Thyroid gland (tissue), 4 donors: Measurements from ENCODE around the gene ADAP1.

Source experiments
- POLR2A ChIP-seq, 2 donors: fragments of 450-650 bp; IDR thresholded peaks; one replicate each; pipeline ENCODE4 v1.6.1; 2017; ENCODE audit warnings: antibody characterized with exemption in 2 of 2, mild to moderate bottlenecking in 2 of 2, moderate library complexity in 1 of 2
- TF ChIP-seq, protein P1 (sequence below), 6 experiments: fragments of 200-600 bp in 3 of 6; fragments of 450-650 bp in 3 of 6; sonication (generic) in 3 of 6; IDR thresholded peaks; one replicate each; pipeline ENCODE4 v1.5.1; 2016 to 2019; ENCODE audit warnings: antibody characterized with exemption in 6 of 6, mild to moderate bottlenecking in 2 of 6, inconsistent platforms in 1 of 6, moderate library complexity in 1 of 6

DNA sequence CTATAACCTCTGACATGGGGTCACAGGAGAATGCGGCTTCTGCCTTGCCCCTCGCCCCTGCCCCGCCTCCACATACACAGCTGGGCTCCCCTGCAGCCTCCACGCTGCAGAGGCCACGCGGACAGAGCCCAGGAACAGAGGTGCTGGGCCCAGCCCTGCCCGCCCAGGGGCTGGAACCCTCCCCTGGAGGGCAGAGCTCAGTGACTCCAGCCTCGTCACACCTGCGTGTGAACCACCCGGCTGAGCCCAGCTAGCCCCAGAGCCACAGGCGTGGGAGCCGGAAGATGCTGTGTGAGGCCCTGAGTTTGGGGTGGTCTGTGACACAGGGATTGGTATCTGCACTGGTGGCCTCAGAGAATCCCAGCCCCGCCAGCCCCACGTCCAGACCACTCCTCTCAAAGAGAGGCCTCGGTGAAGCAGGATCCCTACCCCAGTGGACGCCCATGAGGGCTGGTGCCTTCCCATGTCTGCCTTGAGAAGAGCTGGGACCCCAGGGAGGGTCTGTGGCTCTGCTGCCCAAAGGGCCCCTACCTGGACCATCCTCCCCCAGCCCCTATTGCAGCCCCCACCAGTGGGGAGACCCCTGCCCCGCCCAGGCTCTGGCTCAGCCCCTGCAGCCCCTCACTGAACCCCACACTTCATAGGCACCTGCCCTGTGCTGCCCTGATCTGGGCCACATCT, 8.1 kb upstream of the ADAP1 start:
- TF ChIP-seq, protein P1, sequence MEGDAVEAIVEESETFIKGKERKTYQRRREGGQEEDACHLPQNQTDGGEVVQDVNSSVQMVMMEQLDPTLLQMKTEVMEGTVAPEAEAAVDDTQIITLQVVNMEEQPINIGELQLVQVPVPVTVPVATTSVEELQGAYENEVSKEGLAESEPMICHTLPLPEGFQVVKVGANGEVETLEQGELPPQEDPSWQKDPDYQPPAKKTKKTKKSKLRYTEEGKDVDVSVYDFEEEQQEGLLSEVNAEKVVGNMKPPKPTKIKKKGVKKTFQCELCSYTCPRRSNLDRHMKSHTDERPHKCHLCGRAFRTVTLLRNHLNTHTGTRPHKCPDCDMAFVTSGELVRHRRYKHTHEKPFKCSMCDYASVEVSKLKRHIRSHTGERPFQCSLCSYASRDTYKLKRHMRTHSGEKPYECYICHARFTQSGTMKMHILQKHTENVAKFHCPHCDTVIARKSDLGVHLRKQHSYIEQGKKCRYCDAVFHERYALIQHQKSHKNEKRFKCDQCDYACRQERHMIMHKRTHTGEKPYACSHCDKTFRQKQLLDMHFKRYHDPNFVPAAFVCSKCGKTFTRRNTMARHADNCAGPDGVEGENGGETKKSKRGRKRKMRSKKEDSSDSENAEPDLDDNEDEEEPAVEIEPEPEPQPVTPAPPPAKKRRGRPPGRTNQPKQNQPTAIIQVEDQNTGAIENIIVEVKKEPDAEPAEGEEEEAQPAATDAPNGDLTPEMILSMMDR (IDR thresholded peaks at IDR 0.05) = no peak
- no peak for TF ChIP-seq POLR2A (IDR thresholded peaks at IDR 0.05)
